GM12878 (cell line): ENCODE measurements around the gene PPP1R17. TPM values are rescaled to one million over a fixed set of nuclear protein-coding genes. Genes with fewer than 3 reads are reported as not detected.

Source experiments
- BCL3 ChIP-seq: IDR thresholded peaks from 2 replicates; pipeline ENCODE4 v1.6.1; 2011; ENCODE audit warnings: borderline replicate concordance, low read depth, mild to moderate bottlenecking, moderate library complexity, low read length; ENCODE audit not compliant: insufficient read depth, poor library complexity, severe bottlenecking
- BHLHE40 ChIP-seq, 2 experiments: fragments of 450-650 bp in 1 of 2; IDR thresholded peaks; 2 replicates each; pipeline ENCODE4 v1.6.1; 2011 to 2017; ENCODE audit warnings: low read depth in 2 of 2, borderline replicate concordance in 1 of 2, improper control_type of control experiment in 1 of 2, low read length in 1 of 2, mild to moderate bottlenecking in 1 of 2
- BMI1 ChIP-seq: fragments of 450-650 bp; IDR thresholded peaks from 2 replicates; pipeline ENCODE4 v1.6.1; 2016; ENCODE audit warnings: mild to moderate bottlenecking, moderate library complexity, borderline replicate concordance
- CBX3 ChIP-seq: fragments of 200-600 bp; sonication (generic); IDR thresholded peaks from 2 replicates; pipeline ENCODE4 v1.6.1; 2016; ENCODE audit warnings: low read depth, borderline replicate concordance
- DPF2 ChIP-seq: fragments of 450-650 bp; IDR thresholded peaks from 2 replicates; pipeline ENCODE4 v1.6.1; 2017; ENCODE audit warnings: mild to moderate bottlenecking
- EGR1 ChIP-seq, 2 experiments: IDR thresholded peaks; 1 replicate in 1 of 2; 2 replicates in 1 of 2; pipeline ENCODE4 v1.6.1; 2011 to 2012; ENCODE audit warnings: low read depth in 2 of 2, low read length in 2 of 2, borderline replicate concordance in 1 of 2, mild to moderate bottlenecking in 1 of 2, moderate library complexity in 1 of 2
- EP300 ChIP-seq, 2 experiments: fragments of 150-350 bp in 1 of 2; IDR thresholded peaks; 2 replicates each; pipeline ENCODE4 v1.6.1; 2011 to 2012; ENCODE audit warnings: low read depth in 2 of 2, low read length in 2 of 2, borderline replicate concordance in 1 of 2, improper control_type of control experiment in 1 of 2, inconsistent platforms in 1 of 2; ENCODE audit not compliant: control insufficient read depth in 1 of 2
- ESRRA ChIP-seq: IDR thresholded peaks from 2 replicates; pipeline ENCODE4 v1.6.1; 2012; ENCODE audit warnings: mild to moderate bottlenecking, low read length, improper control_type of control experiment
- FOXM1 ChIP-seq: IDR thresholded peaks from 2 replicates; pipeline ENCODE4 v1.6.1; 2012; ENCODE audit warnings: low read depth, mild to moderate bottlenecking, inconsistent platforms, low read length, moderate library complexity
- IRF4 ChIP-seq: IDR thresholded peaks from 2 replicates; pipeline ENCODE4 v1.6.1; 2011; ENCODE audit warnings: low read depth, low read length
- MEF2B ChIP-seq: fragments of 450-650 bp; IDR thresholded peaks from 2 replicates; pipeline ENCODE4 v1.6.1; 2018; ENCODE audit warnings: mild to moderate bottlenecking, moderate library complexity; ENCODE audit not compliant: partially characterized antibody, poor library complexity, severe bottlenecking
- MXI1 ChIP-seq: fragments of 150-350 bp; IDR thresholded peaks from 2 replicates; pipeline ENCODE4 v1.6.1; 2011; ENCODE audit warnings: low read depth, mild to moderate bottlenecking, inconsistent platforms, low read length, improper control_type of control experiment
- MYC ChIP-seq: IDR thresholded peaks from 2 replicates; pipeline ENCODE4 v1.6.1; 2011; ENCODE audit warnings: mild to moderate bottlenecking, low read length, moderate library complexity, inconsistent platforms; ENCODE audit not compliant: insufficient read depth, insufficient replicate concordance, insufficient read length, severe bottlenecking
- NR2C1 ChIP-seq: fragments of 450-650 bp; IDR thresholded peaks from 2 replicates; pipeline ENCODE4 v1.6.1; 2017; ENCODE audit warnings: antibody characterized with exemption, mild to moderate bottlenecking, moderate library complexity
- SMAD5 ChIP-seq: IDR thresholded peaks from 2 replicates; pipeline ENCODE4 v1.6.1; 2016; ENCODE audit warnings: antibody characterized with exemption, low read depth
- SPI1 ChIP-seq: IDR thresholded peaks from 2 replicates; pipeline ENCODE4 v1.6.1; 2011; ENCODE audit warnings: low read depth, mild to moderate bottlenecking, low read length, moderate library complexity, borderline replicate concordance; ENCODE audit not compliant: insufficient read depth
- SUPT20H ChIP-seq: IDR thresholded peaks from 2 replicates; pipeline ENCODE4 v1.6.1; 2011; ENCODE audit warnings: low read depth, mild to moderate bottlenecking, low read length, moderate library complexity, borderline replicate concordance; ENCODE audit not compliant: control insufficient read depth
- TCF7 ChIP-seq: IDR thresholded peaks from 2 replicates; pipeline ENCODE4 v1.6.1; 2014; ENCODE audit warnings: antibody characterized with exemption, borderline replicate concordance
- ZNF24 ChIP-seq: fragments of 450-650 bp; IDR thresholded peaks from 2 replicates; pipeline ENCODE4 v1.6.1; 2017; ENCODE audit warnings: antibody characterized with exemption, mild to moderate bottlenecking
- polyA plus RNA-seq, 11 experiments: library from polyadenylated mRNA; depleted of rRNA in 4 of 11; unstranded in 6 of 11; stranded (reverse) in 5 of 11; fragments of >200 nt; fragmentation: Nextera tagmentation in 4 of 11; fragmentation: Illumina TruSeq in 1 of 11; extraction: Ambion mirVana in 4 of 11; extraction: Trizol in 1 of 11; gene quantifications; 1 replicate in 1 of 11; 2 replicates in 10 of 11; pipeline versions ENCODE4 v1.2.1 to v1.2.3, GENCODE V29; 2011 to 2016; ENCODE audit warnings: inconsistent platforms in 2 of 11, missing spikeins in 2 of 11, low read depth in 1 of 11
- total RNA-seq, 4 experiments: library from RNA; depleted of rRNA in 3 of 4; stranded (reverse); fragments of >200 nt in 3 of 4; fragmentation: Illumina TruSeq in 1 of 4; extraction: Trizol in 1 of 4; gene quantifications; 2 replicates each; pipeline versions ENCODE4 v1.2.1 to v1.2.3, GENCODE V29; 2013 to 2021
- TF ChIP-seq, protein P1 (sequence below): fragments of 450-650 bp; IDR thresholded peaks from 2 replicates; pipeline ENCODE4 v1.6.1; 2017; ENCODE audit warnings: mild to moderate bottlenecking
- TF ChIP-seq, protein P2 (sequence below): fragments of 450-650 bp; formaldehyde crosslinking; IDR thresholded peaks from 2 replicates; pipeline ENCODE4 v1.4.0; 2020; ENCODE audit warnings: mild to moderate bottlenecking, moderate library complexity
- TF ChIP-seq, protein P3 (sequence below): IDR thresholded peaks from 2 replicates; pipeline ENCODE4 v1.6.1; 2011; ENCODE audit warnings: low read depth, low read length, improper control_type of control experiment, borderline replicate concordance

The PPP1R17 gene
- total and polyA plus RNA-seq, 10 of the 15 experiments (the other 5 are each of a cell fraction or from before 2014, with no cell fraction given) = 0.05 to 0.28 (median 0.19) TPM; not detected in 7

DNA sequence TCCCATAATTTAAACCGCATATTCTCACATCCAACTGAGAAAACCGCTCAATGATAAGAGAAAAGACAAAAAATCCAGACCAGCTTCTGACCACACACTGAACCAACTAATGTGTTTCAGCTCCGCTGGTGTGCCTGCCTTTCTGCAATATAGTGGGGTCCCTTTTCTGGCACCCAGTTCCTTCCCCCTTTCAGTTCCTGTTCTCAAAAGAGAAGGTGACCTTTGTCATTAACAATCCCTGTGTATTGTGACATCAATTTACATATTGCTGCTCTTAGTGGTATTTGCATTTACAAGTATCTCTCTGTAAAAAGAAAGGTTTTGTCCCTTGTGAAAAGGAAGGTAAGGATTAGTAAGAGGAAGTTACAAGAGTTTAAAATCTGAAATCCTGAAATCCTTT lies 1.4 kb downstream of the PPP1R17 start (continued):
- TF ChIP-seq, protein P1, sequence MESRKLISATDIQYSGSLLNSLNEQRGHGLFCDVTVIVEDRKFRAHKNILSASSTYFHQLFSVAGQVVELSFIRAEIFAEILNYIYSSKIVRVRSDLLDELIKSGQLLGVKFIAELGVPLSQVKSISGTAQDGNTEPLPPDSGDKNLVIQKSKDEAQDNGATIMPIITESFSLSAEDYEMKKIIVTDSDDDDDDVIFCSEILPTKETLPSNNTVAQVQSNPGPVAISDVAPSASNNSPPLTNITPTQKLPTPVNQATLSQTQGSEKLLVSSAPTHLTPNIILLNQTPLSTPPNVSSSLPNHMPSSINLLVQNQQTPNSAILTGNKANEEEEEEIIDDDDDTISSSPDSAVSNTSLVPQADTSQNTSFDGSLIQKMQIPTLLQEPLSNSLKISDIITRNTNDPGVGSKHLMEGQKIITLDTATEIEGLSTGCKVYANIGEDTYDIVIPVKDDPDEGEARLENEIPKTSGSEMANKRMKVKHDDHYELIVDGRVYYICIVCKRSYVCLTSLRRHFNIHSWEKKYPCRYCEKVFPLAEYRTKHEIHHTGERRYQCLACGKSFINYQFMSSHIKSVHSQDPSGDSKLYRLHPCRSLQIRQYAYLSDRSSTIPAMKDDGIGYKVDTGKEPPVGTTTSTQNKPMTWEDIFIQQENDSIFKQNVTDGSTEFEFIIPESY = no peak
- TF ChIP-seq MYC (no peak), MEF2B (peak; percentile 47), BHLHE40 (IDR thresholded peaks at IDR 0.05; ENCODE audit: borderline replicate concordance in 1 of 2, low read depth in 2 of 2, low read length in 1 of 2) (peak in 1 of 2 experiments; percentile 56; a peak in 1 of 4 replicates), BCL3 (no peak), ZNF24 (no peak), EGR1 (IDR thresholded peaks at IDR 0.05; ENCODE audit: borderline replicate concordance in 1 of 2, low read depth in 2 of 2, low read length in 2 of 2) (no peak), BMI1 (peak; percentile 59; the same call in 1 of the 2 replicates), SPI1 (peak; percentile 88), EP300 (IDR thresholded peaks at IDR 0.05; ENCODE audit: borderline replicate concordance in 1 of 2, control insufficient read depth in 1 of 2, low read depth in 2 of 2, low read length in 2 of 2) (0 out of 4 replicates have a peak, but pooled peaks of 1 of the 2 experiments have one; percentile 14), TCF7 (no peak), SUPT20H (no peak), SMAD5 (no peak), MXI1 (no peak), IRF4 (0 out of 2 replicates have a peak, but pooled peaks have one; percentile 25), CBX3 (no peak), ESRRA (peak; percentile 97), DPF2 (peak; percentile 82), FOXM1 (no peak), NR2C1 (peak; percentile 33; the same call in 1 of the 2 replicates)
- TF ChIP-seq, protein P2, sequence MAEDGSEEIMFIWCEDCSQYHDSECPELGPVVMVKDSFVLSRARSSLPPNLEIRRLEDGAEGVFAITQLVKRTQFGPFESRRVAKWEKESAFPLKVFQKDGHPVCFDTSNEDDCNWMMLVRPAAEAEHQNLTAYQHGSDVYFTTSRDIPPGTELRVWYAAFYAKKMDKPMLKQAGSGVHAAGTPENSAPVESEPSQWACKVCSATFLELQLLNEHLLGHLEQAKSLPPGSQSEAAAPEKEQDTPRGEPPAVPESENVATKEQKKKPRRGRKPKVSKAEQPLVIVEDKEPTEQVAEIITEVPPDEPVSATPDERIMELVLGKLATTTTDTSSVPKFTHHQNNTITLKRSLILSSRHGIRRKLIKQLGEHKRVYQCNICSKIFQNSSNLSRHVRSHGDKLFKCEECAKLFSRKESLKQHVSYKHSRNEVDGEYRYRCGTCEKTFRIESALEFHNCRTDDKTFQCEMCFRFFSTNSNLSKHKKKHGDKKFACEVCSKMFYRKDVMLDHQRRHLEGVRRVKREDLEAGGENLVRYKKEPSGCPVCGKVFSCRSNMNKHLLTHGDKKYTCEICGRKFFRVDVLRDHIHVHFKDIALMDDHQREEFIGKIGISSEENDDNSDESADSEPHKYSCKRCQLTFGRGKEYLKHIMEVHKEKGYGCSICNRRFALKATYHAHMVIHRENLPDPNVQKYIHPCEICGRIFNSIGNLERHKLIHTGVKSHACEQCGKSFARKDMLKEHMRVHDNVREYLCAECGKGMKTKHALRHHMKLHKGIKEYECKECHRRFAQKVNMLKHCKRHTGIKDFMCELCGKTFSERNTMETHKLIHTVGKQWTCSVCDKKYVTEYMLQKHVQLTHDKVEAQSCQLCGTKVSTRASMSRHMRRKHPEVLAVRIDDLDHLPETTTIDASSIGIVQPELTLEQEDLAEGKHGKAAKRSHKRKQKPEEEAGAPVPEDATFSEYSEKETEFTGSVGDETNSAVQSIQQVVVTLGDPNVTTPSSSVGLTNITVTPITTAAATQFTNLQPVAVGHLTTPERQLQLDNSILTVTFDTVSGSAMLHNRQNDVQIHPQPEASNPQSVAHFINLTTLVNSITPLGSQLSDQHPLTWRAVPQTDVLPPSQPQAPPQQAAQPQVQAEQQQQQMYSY (CRISPR knock-in tag) = no peak
- TF ChIP-seq, protein P3, sequence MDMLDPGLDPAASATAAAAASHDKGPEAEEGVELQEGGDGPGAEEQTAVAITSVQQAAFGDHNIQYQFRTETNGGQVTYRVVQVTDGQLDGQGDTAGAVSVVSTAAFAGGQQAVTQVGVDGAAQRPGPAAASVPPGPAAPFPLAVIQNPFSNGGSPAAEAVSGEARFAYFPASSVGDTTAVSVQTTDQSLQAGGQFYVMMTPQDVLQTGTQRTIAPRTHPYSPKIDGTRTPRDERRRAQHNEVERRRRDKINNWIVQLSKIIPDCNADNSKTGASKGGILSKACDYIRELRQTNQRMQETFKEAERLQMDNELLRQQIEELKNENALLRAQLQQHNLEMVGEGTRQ = no peak
- TF ChIP-seq, all 136 proteins: peak for 19
